Cardiac fibroblast (primary cell): ENCODE measurements around the gene PLIN4.

Experiments
- DNase-seq, 2 donors: peaks; one replicate each; pipeline versions ENCODE4 v3.0.0 to v3.0.0-alpha.2; 2010; ENCODE audit warnings: low read depth in 2 of 2
- H3K4me3 ChIP-seq, 2 donors: replicated peaks in 1 of 2; 1 replicate in 1 of 2; 2 replicates in 1 of 2; pipeline ENCODE4 v1.5.1; 2011; ENCODE audit warnings: low read depth in 2 of 2, low read length in 2 of 2, mild to moderate bottlenecking in 2 of 2, moderate library complexity in 1 of 2
- CTCF ChIP-seq: IDR thresholded peaks from one replicate; pipeline ENCODE4 v1.5.1; 2011; ENCODE audit warnings: low read depth, mild to moderate bottlenecking, low read length, inconsistent platforms

The PLIN4 gene

GRCh38 chr19:4511300-4512054 lies 6.8 kb downstream of the PLIN4 start:
- no peak overlapping the region for H3K4me3 ChIP-seq
- DNase-seq, result no peak
- TF ChIP-seq CTCF, result no peak

- no peak for TF ChIP-seq CTCF
- no peak for DNase-seq
- no peak overlapping the region for H3K4me3 ChIP-seq
These were observed 7.6 kb downstream of the PLIN4 start for GRCh38 chr19:4510435-4511255.

- TF ChIP-seq CTCF, result no peak
- no peak overlapping the region for H3K4me3 ChIP-seq
- DNase-seq, result no peak
These were observed 9.6 kb downstream of the PLIN4 start for GRCh38 chr19:4508698-4509097.

- H3K4me3 ChIP-seq, result no peak overlapping the region
- DNase-seq, result no peak
- TF ChIP-seq CTCF, result no peak
These were observed 10.5 kb downstream of the PLIN4 start for GRCh38 chr19:4507804-4508203.

GRCh38 chr19:4507150-4507452 lies 11.2 kb downstream of the PLIN4 start:
- no peak for DNase-seq
- no peak for TF ChIP-seq CTCF
- H3K4me3 ChIP-seq, result no peak overlapping the region

GRCh38 chr19:4506449-4507149 lies 11.7 kb downstream of the PLIN4 start:
- DNase-seq, result peak; percentile 24 to 71
- no peak for TF ChIP-seq CTCF
- no peak overlapping the region for H3K4me3 ChIP-seq
